GM21786 (cell line): Measurements from ENCODE around the gene NDUFV1.
"Not testable (repeated sequence)": the region's sequence is repeated elsewhere in the genome, so short reads cannot be mapped to it uniquely, and the experiment has no call there.

Experiments used
- ATAC-seq: cut with Tn5 transposase; IDR thresholded peaks from one replicate; pipeline ENCODE4 v1.9.1; 2021; ENCODE audit not compliant: unreplicated experiment

The NDUFV1 gene

GRCh38 chr11:67626970-67627369, 20.2 kb downstream of the NDUFV1 start:
- ATAC-seq: no peak

- no peak for ATAC-seq
These were observed 20.7 kb downstream of the NDUFV1 start for GRCh38 chr11:67627441-67627811.

- no peak for ATAC-seq
These were observed 21.3 kb downstream of the NDUFV1 start for GRCh38 chr11:67627812-67628624.

GRCh38 chr11:67628710-67629385, 22.1 kb downstream of the NDUFV1 start:
- ATAC-seq: no peak

- ATAC-seq: peak; percentile 38
These were observed 22.9 kb downstream of the NDUFV1 start, which contains the start of gene NUDT8 for GRCh38 chr11:67629386-67630227. TSS of gene NUDT8 (minus strand) at chr11:67629937. CDS start at chr11:67629911, 26 bp downstream.

GRCh38 chr11:67630228-67630942, 23.6 kb downstream of the NDUFV1 start:
- ATAC-seq: peak; percentile 66

- ATAC-seq: no peak
These were observed 24.2 kb downstream of the NDUFV1 start for GRCh38 chr11:67630943-67631331.

- ATAC-seq: no peak
These were observed 24.7 kb downstream of the NDUFV1 start for GRCh38 chr11:67631411-67631810.

GRCh38 chr11:67631853-67632174, 25.1 kb downstream of the NDUFV1 start:
- no peak for ATAC-seq

GRCh38 chr11:67632175-67632981, 25.6 kb downstream of the NDUFV1 start:
- no peak for ATAC-seq

GRCh38 chr11:67632982-67633755, 26.4 kb downstream of the NDUFV1 start:
- ATAC-seq: no peak

- ATAC-seq: no peak
These were observed 27.1 kb downstream of the NDUFV1 start for GRCh38 chr11:67633758-67634365.

GRCh38 chr11:67634366-67635230, 27.9 kb downstream of the NDUFV1 start:
- no peak for ATAC-seq

- no peak for ATAC-seq
These were observed 28.4 kb downstream of the NDUFV1 start for GRCh38 chr11:67635231-67635521.

- no peak for ATAC-seq
These were observed 30.2 kb downstream of the NDUFV1 start for GRCh38 chr11:67636962-67637361.

GRCh38 chr11:67637441-67637840, 30.7 kb downstream of the NDUFV1 start:
- not testable (repeated sequence) for ATAC-seq

- no peak for ATAC-seq
These were observed 32.0 kb downstream of the NDUFV1 start for GRCh38 chr11:67638535-67639437.
